PC-9 (cell line): ENCODE data around the gene ARHGAP8. TPM values are rescaled to one million over a fixed set of nuclear protein-coding genes. Genes with fewer than 3 reads are reported as not detected.

Source experiments
- BruUV-seq: library from RNA; stranded (reverse); fragments of 400-500 nt; replicated peaks from 2 replicates; lab custom pipeline; 2021; lab: Mats Ljungman, UMichigan
- CTCF ChIA-PET: fragments of 300-600 bp; sonication (Branson Sonifier 250); formaldehyde crosslinking; loops from one replicate; lab custom pipeline; 2022; ENCODE audit warnings: antibody characterized with exemption; lab: Charles Lee
- POLR2A ChIA-PET: fragments of 300-600 bp; sonication (Branson Sonifier 250); formaldehyde crosslinking; loops from one replicate; lab custom pipeline; 2022; ENCODE audit warnings: antibody characterized with exemption; ENCODE audit not compliant: unreplicated experiment; lab: Charles Lee
- DNase-seq, 2 experiments: peaks; one replicate each; pipeline versions ENCODE4 v3.0.0 to v3.0.0-alpha.2; 2015 to 2022; ENCODE audit warnings: mixed read lengths in 1 of 2
- H2AFZ ChIP-seq: fragments of 200-600 bp; sonication (generic); 2 replicates; pipeline ENCODE4 v1.8.1; 2017; ENCODE audit warnings: antibody characterized with exemption
- H3F3A ChIP-seq: fragments of 200-600 bp; sonication (generic); 2 replicates; pipeline ENCODE4 v1.8.1; 2017; ENCODE audit warnings: antibody characterized with exemption, mild to moderate bottlenecking, low read depth; ENCODE audit not compliant: insufficient read depth
- H3K27ac ChIP-seq: fragments of 200-600 bp; sonication (generic); 2 replicates; pipeline ENCODE4 v1.6.1; 2016; ENCODE audit warnings: mixed run types
- H3K27me3 ChIP-seq: fragments of 200-600 bp; sonication (generic); 2 replicates; pipeline ENCODE4 v1.6.1; 2016; ENCODE audit warnings: low read depth, mixed run types; ENCODE audit not compliant: insufficient read depth
- H3K36me3 ChIP-seq: fragments of 200-600 bp; sonication (generic); 2 replicates; pipeline ENCODE4 v1.6.1; 2016; ENCODE audit warnings: low read depth, mixed run types
- H3K4me1 ChIP-seq: fragments of 200-600 bp; sonication (generic); replicated peaks from 2 replicates; pipeline ENCODE4 v1.6.1; 2016; ENCODE audit warnings: mixed run types; ENCODE audit not compliant: insufficient read depth
- H3K4me2 ChIP-seq: fragments of 200-600 bp; sonication (generic); 2 replicates; pipeline ENCODE4 v1.6.1; 2017; ENCODE audit warnings: mixed run types
- H3K4me3 ChIP-seq: fragments of 200-600 bp; sonication (generic); 2 replicates; pipeline ENCODE4 v1.6.1; 2016; ENCODE audit warnings: mixed run types
- H3K79me2 ChIP-seq: fragments of 200-600 bp; sonication (generic); 2 replicates; pipeline ENCODE4 v1.6.1; 2017; ENCODE audit warnings: low read depth, mixed run types
- H3K9me2 ChIP-seq: fragments of 200-600 bp; sonication (generic); 2 replicates; pipeline ENCODE4 v1.8.1; 2017; ENCODE audit warnings: mild to moderate bottlenecking; ENCODE audit not compliant: insufficient read depth
- H3K9me3 ChIP-seq: fragments of 200-600 bp; sonication (generic); 2 replicates; pipeline ENCODE4 v1.8.1; 2016; ENCODE audit warnings: low read depth; ENCODE audit not compliant: insufficient read depth
- H4K20me1 ChIP-seq: fragments of 200-600 bp; sonication (generic); 2 replicates; pipeline ENCODE4 v1.8.1; 2017; ENCODE audit not compliant: insufficient read depth
- CTCF ChIP-seq: fragments of 200-600 bp; sonication (generic); conservative IDR thresholded peaks from 2 replicates; pipeline ENCODE4 v1.6.1; 2017; ENCODE audit warnings: mixed run types, antibody characterized with exemption, mild to moderate bottlenecking, moderate library complexity
- EZH2 ChIP-seq: fragments of 200-600 bp; sonication (generic); IDR thresholded peaks from 2 replicates; pipeline ENCODE4 v1.8.0; 2017; ENCODE audit warnings: antibody characterized with exemption, low read depth
- intact Hi-C: fragments of 100-400 bp; cut with micrococcal nuclease; formaldehyde crosslinking; loops from one replicate; pipeline ENCODE4 v1.10.0; 2022; ENCODE audit not compliant: unreplicated experiment
- total RNA-seq: library from RNA; stranded (reverse); gene quantifications from 2 replicates; pipeline ENCODE4 v1.2.3, GENCODE V29; 2021

The ARHGAP8 gene
- total RNA-seq, 1 experiment from 2014 or later: 114 TPM

GRCh38 chr22:44776605-44777363 lies 24.4 kb downstream of the ARHGAP8 start:
- Histone ChIP-seq H3K9me3 (no peaks in the 10 kb centered on the region), H3K79me2 (peaks cover 38% of the 10 kb centered on the region), H3K4me1 (no peaks in the 10 kb centered on the region), H3K27me3 (no peaks in the 10 kb centered on the region), H3K27ac (no peak overlapping the region), H3K4me3 (no peak overlapping the region), H3K4me2 (no peak overlapping the region), H4K20me1 (peaks cover 49% of the 10 kb centered on the region), H3K36me3 (0 out of 2 replicates have a peak, but pooled peaks cover 4% of the 10 kb centered on the region), H3F3A (peaks cover 8% of the 10 kb centered on the region; the same call in 1 of the 2 replicates), H2AFZ (no peak overlapping the region), H3K9me2 (no peaks in the 10 kb centered on the region)
- ChIA-PET POLR2A (no interaction called here), CTCF (no interaction called here)
- BruUV-seq: no TSS peak
- intact Hi-C loops: no loop called here
- TF ChIP-seq CTCF (no peak), EZH2 (no peak)
- no peak for DNase-seq

- Histone ChIP-seq H4K20me1 (peaks cover 47% of the 10 kb centered on the region), H3K9me2 (no peaks in the 10 kb centered on the region), H3K9me3 (no peaks in the 10 kb centered on the region), H3K36me3 (0 out of 2 replicates have a peak, but pooled peaks cover 4% of the 10 kb centered on the region), H2AFZ (no peak overlapping the region), H3K4me1 (no peaks in the 10 kb centered on the region), H3K79me2 (peaks cover 37% of the 10 kb centered on the region), H3F3A (peaks cover 3% of the 10 kb centered on the region; the same call in 1 of the 2 replicates), H3K4me3 (no peak overlapping the region), H3K27ac (no peak overlapping the region), H3K4me2 (no peak overlapping the region), H3K27me3 (no peaks in the 10 kb centered on the region)
- POLR2A ChIA-PET: no interaction called here
- TF ChIP-seq CTCF: no peak
- no peak for TF ChIP-seq EZH2
- CTCF ChIA-PET: interaction anchor here (0.6 kb wide), 1 partner anchor 10 kb away, joined by 5 read pairs; no protein-coding TSS in a partner anchor
- no TSS peak for BruUV-seq
- intact Hi-C loops: no loop called here
- no peak for DNase-seq
These were observed 25.0 kb downstream of the ARHGAP8 start for GRCh38 chr22:44777364-44777755.

GRCh38 chr22:44780876-44781449 lies 28.6 kb downstream of the ARHGAP8 start:
- Histone ChIP-seq H3K4me1 (no peaks in the 10 kb centered on the region), H3K27ac (no peak overlapping the region), H3K9me3 (no peaks in the 10 kb centered on the region), H3K4me3 (no peak overlapping the region), H3F3A (no peaks in the 10 kb centered on the region; the same call in 1 of the 2 replicates), H2AFZ (no peak overlapping the region), H3K79me2 (peaks cover 19% of the 10 kb centered on the region; the same call in 1 of the 2 replicates), H3K4me2 (no peak overlapping the region), H3K9me2 (no peaks in the 10 kb centered on the region), H3K36me3 (0 out of 2 replicates have a peak, but pooled peaks cover 4% of the 10 kb centered on the region), H3K27me3 (no peaks in the 10 kb centered on the region), H4K20me1 (peaks cover 60% of the 10 kb centered on the region)
- no peak for DNase-seq
- CTCF ChIA-PET: no interaction called here
- POLR2A ChIA-PET: no interaction called here
- TF ChIP-seq CTCF (no peak), EZH2 (no peak)
- BruUV-seq: no TSS peak
- intact Hi-C loops: loop anchor here (5.0 kb wide), 1 partner anchor 44 kb away; no protein-coding TSS in a partner anchor
